Thoracic aorta (tissue), 2 donors: ENCODE data around the gene TMEM260. TPM values are rescaled to one million over a fixed set of nuclear protein-coding genes. Genes with fewer than 3 reads are reported as not detected.
A peak's percentile ranks its signal among the peaks of the same experiment; 100 is the strongest.

Experiments used
- ATAC-seq: fragments of 150-250 bp; one replicate; pipeline ENCODE4 v1.8.0; 2017; ENCODE audit warnings: low read depth; ENCODE audit not compliant: insufficient number of reproducible peaks, low FRiP score
- DNase-seq: peaks from one replicate; pipeline ENCODE4 v3.0.0-alpha.2; 2020; ENCODE audit warnings: low spot score
- H3K27ac ChIP-seq, 2 donors: fragments of 200-600 bp; sonication (generic); 1 replicate in 1 of 2; 2 replicates in 1 of 2; pipeline ENCODE4 v1.5.1; 2016; ENCODE audit warnings: mild to moderate bottlenecking in 2 of 2, moderate library complexity in 2 of 2
- H3K27me3 ChIP-seq: fragments of 200-600 bp; sonication (generic); replicated peaks from 2 replicates; pipeline ENCODE4 v1.6.0; 2016; ENCODE audit warnings: mild to moderate bottlenecking; ENCODE audit not compliant: insufficient read depth
- H3K36me3 ChIP-seq: fragments of 200-600 bp; sonication (generic); one replicate; pipeline ENCODE4 v1.5.1; 2016
- H3K4me1 ChIP-seq, 2 donors: fragments of 200-600 bp; sonication (generic); 1 replicate in 1 of 2; 2 replicates in 1 of 2; pipeline versions ENCODE4 v1.5.1 to v1.6.0; 2016; ENCODE audit warnings: low read depth in 2 of 2, mild to moderate bottlenecking in 1 of 2; ENCODE audit not compliant: control insufficient read depth in 1 of 2
- H3K4me3 ChIP-seq: fragments of 200-600 bp; sonication (generic); 2 replicates; pipeline ENCODE4 v1.5.1; 2016; ENCODE audit warnings: mild to moderate bottlenecking
- H3K9me3 ChIP-seq: fragments of 200-600 bp; sonication (generic); 2 replicates; pipeline ENCODE4 v1.5.1; 2016
- CTCF ChIP-seq: fragments of 200-600 bp; sonication (generic); IDR thresholded peaks from one replicate; pipeline ENCODE4 v1.5.1; 2019; ENCODE audit warnings: antibody characterized with exemption
- total RNA-seq, 2 donors: library from RNA; depleted of rRNA; stranded (reverse); fragments of >200 nt; gene quantifications; one replicate each; pipeline versions ENCODE4 v1.1.0 to v1.2.3, GENCODE V29; 2016

The TMEM260 gene
- total RNA-seq, 2 donors from 2014 or later = 39.9 to 44.7 TPM

GRCh38 chr14:56648508-56649301 lies 69.1 kb downstream of the TMEM260 start:
- Histone ChIP-seq H3K27ac (no peak overlapping the region), H3K4me3 (no peak overlapping the region), H3K36me3 (no peaks in the 10 kb centered on the region), H3K27me3 (no peaks in the 10 kb centered on the region), H3K4me1 (peaks cover 4 to 21% of the 10 kb centered on the region in 2 donors), H3K9me3 (no peaks in the 10 kb centered on the region)
- no peak for DNase-seq
- no peak for ATAC-seq
- TF ChIP-seq CTCF = no peak

- Histone ChIP-seq H3K36me3 (no peaks in the 10 kb centered on the region), H3K27ac (no peak overlapping the region), H3K4me3 (no peak overlapping the region), H3K9me3 (no peaks in the 10 kb centered on the region), H3K27me3 (no peaks in the 10 kb centered on the region), H3K4me1 (peaks cover 4 to 21% of the 10 kb centered on the region in 2 donors)
- TF ChIP-seq CTCF = no peak
- no peak for DNase-seq
- no peak for ATAC-seq
Observed at GRCh38 chr14:56649382-56649781, 69.8 kb downstream of the TMEM260 start.

- H3K27me3 ChIP-seq = no peaks in the 10 kb centered on the region
- no peak for TF ChIP-seq CTCF
- no peaks in the 10 kb centered on the region for H3K36me3 ChIP-seq
- DNase-seq = no peak
- ATAC-seq = no peak
- peaks cover 4 to 21% of the 10 kb centered on the region in 2 donors for H3K4me1 ChIP-seq
- no peaks in the 10 kb centered on the region for H3K9me3 ChIP-seq
- H3K27ac ChIP-seq = peak overlapping the region in 1 of 2 donors; percentile 37
- H3K4me3 ChIP-seq = no peak overlapping the region
Observed at GRCh38 chr14:56650048-56650447, 70.5 kb downstream of the TMEM260 start.

- Histone ChIP-seq H3K9me3 (no peaks in the 10 kb centered on the region), H3K27ac (no peak overlapping the region), H3K4me1 (peaks cover 4 to 21% of the 10 kb centered on the region in 2 donors), H3K36me3 (peaks cover 2% of the 10 kb centered on the region), H3K27me3 (no peaks in the 10 kb centered on the region), H3K4me3 (no peak overlapping the region)
- no peak for TF ChIP-seq CTCF
- DNase-seq = no peak
- no peak for ATAC-seq
Observed at GRCh38 chr14:56650979-56651378, 71.4 kb downstream of the TMEM260 start.

- no peak for DNase-seq
- Histone ChIP-seq H3K9me3 (no peaks in the 10 kb centered on the region), H3K4me1 (peaks cover 0 to 14% of the 10 kb centered on the region in 2 donors), H3K36me3 (peaks cover 2% of the 10 kb centered on the region), H3K4me3 (no peak overlapping the region), H3K27ac (no peak overlapping the region), H3K27me3 (no peaks in the 10 kb centered on the region)
- TF ChIP-seq CTCF = no peak
- ATAC-seq = no peak
Observed at GRCh38 chr14:56657604-56658003, 78.0 kb downstream of the TMEM260 start.
